PC-3 (cell line): ENCODE data around the gene TPM1. TPM values are rescaled to one million over a fixed set of nuclear protein-coding genes. Genes with fewer than 3 reads are reported as not detected.

ENCODE experiments used
- ATAC-seq: fragments of 200-7000 bp; cut with Tn5 transposase; 2 replicates; pipeline ENCODE4 v1.9.1; 2020; ENCODE audit warnings: mild to moderate bottlenecking, moderate library complexity
- BruUV-seq: library from RNA; stranded (reverse); fragments of 400-500 nt; replicated peaks from 2 replicates; lab custom pipeline; 2021; lab: Mats Ljungman, UMichigan
- CTCF ChIA-PET: fragments of 300-600 bp; sonication (Branson Sonifier 250); formaldehyde crosslinking; loops from one replicate; lab custom pipeline; 2022; ENCODE audit warnings: antibody characterized with exemption; lab: Charles Lee
- POLR2A ChIA-PET: fragments of 300-600 bp; sonication (Branson Sonifier 250); formaldehyde crosslinking; loops from one replicate; lab custom pipeline; 2022; ENCODE audit warnings: antibody characterized with exemption; ENCODE audit not compliant: unreplicated experiment; lab: Charles Lee
- DNase-seq: peaks from one replicate; pipeline ENCODE4 v3.0.0-alpha.2; 2015
- H2AFZ ChIP-seq: fragments of 300-600 bp; sonication (generic); 2 replicates; pipeline ENCODE4 v1.6.0; 2016; ENCODE audit warnings: antibody characterized with exemption, low read length
- H3F3A ChIP-seq: fragments of 300-600 bp; sonication (generic); one replicate; pipeline ENCODE4 v1.6.0; 2017; ENCODE audit warnings: antibody characterized with exemption, low read length, control low read depth, mild to moderate bottlenecking; ENCODE audit not compliant: unreplicated experiment
- H3K27ac ChIP-seq: fragments of 300-600 bp; sonication (generic); 2 replicates; pipeline ENCODE4 v1.5.1; 2016; ENCODE audit warnings: mild to moderate bottlenecking, low read length
- H3K27me3 ChIP-seq: fragments of 300-600 bp; sonication (generic); 2 replicates; pipeline ENCODE4 v1.6.1; 2016; ENCODE audit warnings: low read length, mixed read lengths
- H3K36me3 ChIP-seq: fragments of 300-600 bp; sonication (generic); 2 replicates; pipeline ENCODE4 v1.6.1; 2016; ENCODE audit warnings: low read depth, mixed run types, low read length, mixed read lengths
- H3K4me1 ChIP-seq: fragments of 300-600 bp; sonication (generic); 2 replicates; pipeline ENCODE4 v1.5.1; 2016; ENCODE audit warnings: low read length; ENCODE audit not compliant: insufficient read depth
- H3K4me2 ChIP-seq: fragments of 300-600 bp; sonication (generic); 2 replicates; pipeline ENCODE4 v1.6.0; 2016; ENCODE audit warnings: low read length
- H3K4me3 ChIP-seq: fragments of 300-600 bp; sonication (generic); 2 replicates; pipeline ENCODE4 v1.5.1; 2016; ENCODE audit warnings: mild to moderate bottlenecking, low read length, mixed read lengths
- H3K79me2 ChIP-seq: fragments of 300-600 bp; sonication (generic); 2 replicates; pipeline ENCODE4 v1.6.1; 2017; ENCODE audit warnings: low read length, mixed read lengths
- H3K9ac ChIP-seq: fragments of 300-600 bp; sonication (generic); 2 replicates; pipeline ENCODE4 v1.6.0; 2016; ENCODE audit warnings: mild to moderate bottlenecking, low read length
- H3K9me2 ChIP-seq: fragments of 300-600 bp; sonication (generic); replicated peaks from 2 replicates; pipeline ENCODE4 v1.6.1; 2016; ENCODE audit warnings: mixed run types, low read length, mixed read lengths
- H3K9me3 ChIP-seq: fragments of 300-600 bp; sonication (generic); 2 replicates; pipeline ENCODE4 v1.6.1; 2016; ENCODE audit warnings: low read length, mixed read lengths
- H4K20me1 ChIP-seq: fragments of 300-600 bp; sonication (generic); 2 replicates; pipeline ENCODE4 v1.6.1; 2016; ENCODE audit warnings: low read length, mixed read lengths
- EZH2 ChIP-seq: fragments of 300-600 bp; sonication (generic); IDR thresholded peaks from one replicate; pipeline ENCODE4 v1.6.1; 2017; ENCODE audit warnings: antibody characterized with exemption, mild to moderate bottlenecking, low read length; ENCODE audit not compliant: unreplicated experiment
- EZH2phosphoT487 ChIP-seq: fragments of 300-600 bp; sonication (generic); IDR thresholded peaks from 2 replicates; pipeline ENCODE4 v1.6.1; 2018; ENCODE audit warnings: mild to moderate bottlenecking, antibody characterized with exemption, low read length, borderline replicate concordance
- intact Hi-C: fragments of 100-400 bp; cut with micrococcal nuclease; formaldehyde crosslinking; loops from 2 replicates; pipeline ENCODE4 v1.9.0; 2023
- total RNA-seq: library from RNA; depleted of rRNA; stranded (reverse); fragments of >200 nt; gene quantifications from 2 replicates; pipeline ENCODE4 v1.2.3, GENCODE V29; 2014
- TF ChIP-seq, protein P1 (sequence below): fragments of 300-600 bp; sonication (generic); conservative IDR thresholded peaks from 2 replicates; pipeline ENCODE4 v1.5.1; 2017; ENCODE audit warnings: antibody characterized with exemption, low read depth, mild to moderate bottlenecking, low read length

The TPM1 gene
- total RNA-seq, 1 experiment from 2014 or later: 127 TPM

DNA sequence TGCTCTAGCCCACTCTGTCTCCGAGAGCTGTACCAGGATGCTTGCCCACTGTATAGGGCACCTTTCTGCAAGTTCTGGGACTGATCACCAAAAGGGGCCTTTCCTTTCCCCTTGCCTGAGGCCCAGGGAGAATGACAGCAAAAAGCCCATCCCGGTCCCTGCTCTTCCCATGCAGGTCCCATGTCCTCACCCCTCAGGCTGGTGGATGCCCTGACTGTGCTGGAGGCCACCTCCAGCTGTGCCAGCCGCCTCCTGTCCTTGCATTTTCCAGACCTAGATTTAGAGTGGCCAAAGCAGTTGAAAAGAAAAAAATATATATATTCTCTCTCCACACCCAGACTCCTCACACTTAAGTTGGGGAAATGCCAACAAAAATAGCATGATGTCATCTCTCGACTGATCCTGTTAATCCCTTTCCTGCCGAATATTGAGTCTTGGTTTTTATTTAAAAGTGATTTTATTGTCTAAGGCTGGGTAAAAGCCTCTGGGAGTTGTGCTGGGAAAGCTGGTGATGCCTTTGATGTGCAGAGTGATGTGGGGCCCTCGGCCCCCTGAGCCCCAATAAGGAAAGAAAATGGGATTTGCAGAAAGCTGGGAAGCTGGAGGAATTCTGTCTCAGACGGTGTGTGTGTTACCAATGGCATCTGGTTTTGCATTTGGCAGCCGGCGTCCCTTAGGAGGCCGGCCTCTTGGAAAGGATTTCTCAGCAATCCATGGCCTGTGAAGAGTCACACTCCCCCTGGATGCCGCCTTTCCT is 29.3 kb upstream of the TPM1 start:
- TF ChIP-seq EZH2phosphoT487 (no peak), EZH2 (no peak)
- TF ChIP-seq, protein P1, sequence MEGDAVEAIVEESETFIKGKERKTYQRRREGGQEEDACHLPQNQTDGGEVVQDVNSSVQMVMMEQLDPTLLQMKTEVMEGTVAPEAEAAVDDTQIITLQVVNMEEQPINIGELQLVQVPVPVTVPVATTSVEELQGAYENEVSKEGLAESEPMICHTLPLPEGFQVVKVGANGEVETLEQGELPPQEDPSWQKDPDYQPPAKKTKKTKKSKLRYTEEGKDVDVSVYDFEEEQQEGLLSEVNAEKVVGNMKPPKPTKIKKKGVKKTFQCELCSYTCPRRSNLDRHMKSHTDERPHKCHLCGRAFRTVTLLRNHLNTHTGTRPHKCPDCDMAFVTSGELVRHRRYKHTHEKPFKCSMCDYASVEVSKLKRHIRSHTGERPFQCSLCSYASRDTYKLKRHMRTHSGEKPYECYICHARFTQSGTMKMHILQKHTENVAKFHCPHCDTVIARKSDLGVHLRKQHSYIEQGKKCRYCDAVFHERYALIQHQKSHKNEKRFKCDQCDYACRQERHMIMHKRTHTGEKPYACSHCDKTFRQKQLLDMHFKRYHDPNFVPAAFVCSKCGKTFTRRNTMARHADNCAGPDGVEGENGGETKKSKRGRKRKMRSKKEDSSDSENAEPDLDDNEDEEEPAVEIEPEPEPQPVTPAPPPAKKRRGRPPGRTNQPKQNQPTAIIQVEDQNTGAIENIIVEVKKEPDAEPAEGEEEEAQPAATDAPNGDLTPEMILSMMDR: no peak
- Histone ChIP-seq H3K27me3 (no peaks in the 10 kb centered on the region), H3K9me3 (no peaks in the 10 kb centered on the region), H3F3A (no peaks in the 10 kb centered on the region), H3K79me2 (no peaks in the 10 kb centered on the region), H3K4me2 (no peak overlapping the region), H3K9ac (no peak overlapping the region), H3K4me1 (peaks cover 12% of the 10 kb centered on the region), H3K27ac (no peak overlapping the region), H2AFZ (no peak overlapping the region), H3K9me2 (no peaks in the 10 kb centered on the region), H4K20me1 (no peaks in the 10 kb centered on the region), H3K4me3 (no peak overlapping the region), H3K36me3 (no peaks in the 10 kb centered on the region)
- ChIA-PET CTCF (no interaction called here), POLR2A (no interaction called here)
- no TSS peak for BruUV-seq
- intact Hi-C loops: no loop called here
- DNase-seq (peak; percentile 42), ATAC-seq (no peak)

GRCh38 chr15:63014578-63014977 is 28.0 kb upstream of the TPM1 start:
- intact Hi-C loops: no loop called here
- H3K36me3 ChIP-seq: no peaks in the 10 kb centered on the region
- H2AFZ ChIP-seq: no peak overlapping the region
- no peak for DNase-seq
- H3K9me2 ChIP-seq: no peaks in the 10 kb centered on the region
- POLR2A ChIA-PET: no interaction called here
- no peaks in the 10 kb centered on the region for H3K27me3 ChIP-seq
- H3K79me2 ChIP-seq: no peaks in the 10 kb centered on the region
- no peaks in the 10 kb centered on the region for H3K9me3 ChIP-seq
- peaks cover 25% of the 10 kb centered on the region for H3K4me1 ChIP-seq
- no peak for ATAC-seq
- no TSS peak for BruUV-seq
- H3K9ac ChIP-seq: no peak overlapping the region
- TF ChIP-seq EZH2phosphoT487 (no peak), EZH2 (no peak)
- TF ChIP-seq, protein P1: no peak
- CTCF ChIA-PET: no interaction called here
- no peaks in the 10 kb centered on the region for H4K20me1 ChIP-seq
- H3K4me2 ChIP-seq: no peak overlapping the region
- H3K27ac ChIP-seq: no peak overlapping the region
- H3F3A ChIP-seq: no peaks in the 10 kb centered on the region
- H3K4me3 ChIP-seq: no peak overlapping the region

- no peaks in the 10 kb centered on the region for H4K20me1 ChIP-seq
- H3K79me2 ChIP-seq: no peaks in the 10 kb centered on the region
- H3K9me3 ChIP-seq: no peaks in the 10 kb centered on the region
- no peaks in the 10 kb centered on the region for H3K9me2 ChIP-seq
- BruUV-seq: no TSS peak
- no peak for TF ChIP-seq EZH2phosphoT487
- TF ChIP-seq, protein P1: no peak
- no peak for TF ChIP-seq EZH2
- H3K4me3 ChIP-seq: no peak overlapping the region
- H3K4me1 ChIP-seq: peaks cover 34% of the 10 kb centered on the region
- peak overlapping the region; percentile 20 for H3K27ac ChIP-seq
- H3F3A ChIP-seq: no peaks in the 10 kb centered on the region
- intact Hi-C loops: no loop called here
- ATAC-seq: peak; percentile 36; the same call in 1 of the 2 replicates
- no peaks in the 10 kb centered on the region for H3K36me3 ChIP-seq
- CTCF ChIA-PET: interaction anchor here (0.5 kb wide), 1 partner anchor 72 kb away, joined by 3 read pairs; no protein-coding TSS in a partner anchor
- POLR2A ChIA-PET: interaction anchor here (0.6 kb wide), 1 partner anchor 14 kb away, joined by 5 read pairs; no protein-coding TSS in a partner anchor
- DNase-seq: peak; percentile 17
- no peaks in the 10 kb centered on the region for H3K27me3 ChIP-seq
- peak overlapping the region; percentile 36; the same call in 1 of the 2 replicates for H2AFZ ChIP-seq
- peak overlapping the region; percentile 34 for H3K4me2 ChIP-seq
- H3K9ac ChIP-seq: no peak overlapping the region
Observed at GRCh38 chr15:63015618-63016017, 26.9 kb upstream of the TPM1 start.
